Renal cortical epithelial cell (primary cell): ENCODE measurements around the gene C1orf53. TPM values are rescaled to one million over a fixed set of nuclear protein-coding genes. Genes with fewer than 3 reads are reported as not detected.

ENCODE experiments used
- DNase-seq: peaks from one replicate; pipeline ENCODE4 v3.0.0-alpha.2; 2011; ENCODE audit warnings: low read depth
- total RNA-seq: library from RNA; depleted of rRNA; stranded (reverse); fragments of >200 nt; gene quantifications from 2 replicates; pipeline ENCODE4 v1.2.3, GENCODE V29; 2014

C1orf53 gene
- total RNA-seq, 1 donor from 2014 or later = 6.2 TPM

- DNase-seq = no peak
Measured at GRCh38 chr1:197920414-197921117, 18.1 kb downstream of the C1orf53 start.

GRCh38 chr1:197921235-197922069, 19.0 kb downstream of the C1orf53 start:
- DNase-seq = peak; percentile 36

- DNase-seq = no peak
Measured at GRCh38 chr1:197922070-197922390, 19.6 kb downstream of the C1orf53 start.

- DNase-seq = no peak
Measured at GRCh38 chr1:197923038-197923437, 20.6 kb downstream of the C1orf53 start.

- DNase-seq = peak; percentile 63
Measured at GRCh38 chr1:197924516-197925123, 22.2 kb downstream of the C1orf53 start.

- no peak for DNase-seq
Measured at GRCh38 chr1:197927908-197928665, 25.7 kb downstream of the C1orf53 start.

GRCh38 chr1:197928849-197929336, 26.5 kb downstream of the C1orf53 start:
- no peak for DNase-seq

GRCh38 chr1:197933016-197933415, 30.6 kb downstream of the C1orf53 start:
- no peak for DNase-seq

- DNase-seq = no peak
Measured at GRCh38 chr1:197933647-197934046, 31.2 kb downstream of the C1orf53 start.

- no peak for DNase-seq
Measured at GRCh38 chr1:197937381-197937780, 35.0 kb downstream of the C1orf53 start.

- DNase-seq = no peak
Measured at GRCh38 chr1:197937892-197938291, 35.5 kb downstream of the C1orf53 start.

- peak; percentile 76 for DNase-seq
Measured at GRCh38 chr1:197939159-197939980, 36.9 kb downstream of the C1orf53 start.

GRCh38 chr1:197942042-197942441, 39.6 kb downstream of the C1orf53 start:
- DNase-seq = no peak

GRCh38 chr1:197944485-197944884, 42.1 kb downstream of the C1orf53 start:
- no peak for DNase-seq

- no peak for DNase-seq
Measured at GRCh38 chr1:197948926-197949899, 46.8 kb downstream of the C1orf53 start.

- no peak for DNase-seq
Measured at GRCh38 chr1:197951089-197951488, 48.7 kb downstream of the C1orf53 start.

- DNase-seq = no peak
Measured at GRCh38 chr1:197951617-197952175, 49.3 kb downstream of the C1orf53 start.

GRCh38 chr1:197953472-197953871, 51.0 kb downstream of the C1orf53 start:
- peak; percentile 20 for DNase-seq

- DNase-seq = peak; percentile 68
Measured at GRCh38 chr1:197954718-197955418, 52.4 kb downstream of the C1orf53 start.
